ENCODE results near the gene SDK1. TPM values are rescaled to one million over a fixed set of nuclear protein-coding genes. Genes with fewer than 3 reads are reported as not detected.

Gene SDK1
- total and polyA plus RNA-seq, 4 donors, result 0.12 to 0.47 (median 0.36) TPM

DNA sequence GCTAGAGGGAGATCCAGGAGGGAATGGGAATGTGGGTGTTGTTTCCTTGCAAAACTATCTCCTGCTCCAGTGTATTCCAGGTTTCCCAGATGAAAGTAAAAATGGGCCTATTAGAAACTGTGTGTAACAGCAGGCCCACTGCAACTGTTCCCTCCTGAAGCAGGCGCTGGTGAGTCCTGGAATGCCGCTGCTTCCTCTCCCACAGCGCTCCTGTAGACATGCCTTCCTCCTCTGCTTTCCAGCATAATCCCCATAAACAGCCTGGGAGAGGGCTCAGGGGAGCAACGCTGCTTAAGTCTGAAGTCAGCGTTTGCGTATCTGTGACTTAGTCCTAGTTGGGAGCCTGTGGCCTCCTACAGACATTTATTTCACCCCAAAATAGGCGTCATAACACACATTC is 830.0 kb downstream of the SDK1 start:
- Histone ChIP-seq H3K27ac (ENCODE audit: low read depth in 1 of 2, low read length in 2 of 2) (no peak overlapping the region), H3K9me3 (ENCODE audit: control insufficient read depth in 4 of 4, low read length in 3 of 4) (no peaks in the 10 kb centered on the region), H3K4me3 (ENCODE audit: low read depth in 1 of 3, low read length in 3 of 3) (no peak overlapping the region), H3K4me1 (ENCODE audit: control insufficient read depth in 4 of 4, insufficient read depth in 4 of 4, low read length in 3 of 4) (peaks cover 0 to 7% (median 2%) of the 10 kb centered on the region in 4 donors), H3K27me3 (ENCODE audit: control insufficient read depth in 4 of 4, insufficient read depth in 4 of 4, low read length in 3 of 4) (no peaks in the 10 kb centered on the region), H3K9ac (ENCODE audit: low read depth in 1 of 2, low read length in 2 of 2) (no peak overlapping the region), H3K36me3 (ENCODE audit: control insufficient read depth in 4 of 4, insufficient read depth in 3 of 4, low read depth in 1 of 4, low read length in 3 of 4) (no peaks in the 10 kb centered on the region)
- WGBS, result 85% methylated on average over 7 of the region's 7 CpGs
- DNase-seq (ENCODE audit: low spot score), result no peak
- TF ChIP-seq FOXA1 (IDR thresholded peaks at IDR 0.05) (no peak), JUND (IDR thresholded peaks at IDR 0.05) (no peak), EGR1 (IDR thresholded peaks at IDR 0.05; ENCODE audit: low read depth in 2 of 2) (no peak), FOXA2 (IDR thresholded peaks at IDR 0.05) (no peak), HNF4A (conservative IDR thresholded peaks at IDR 0.05) (no peak), YY1 (IDR thresholded peaks at IDR 0.05) (no peak), SP1 (IDR thresholded peaks at IDR 0.05) (no peak), TAF1 (conservative IDR thresholded peaks at IDR 0.05) (no peak), HNF4G (IDR thresholded peaks at IDR 0.05) (no peak), NR2F2 (IDR thresholded peaks at IDR 0.05) (no peak), RAD21 (IDR thresholded peaks at IDR 0.05) (no peak)
- TF ChIP-seq, protein P1, sequence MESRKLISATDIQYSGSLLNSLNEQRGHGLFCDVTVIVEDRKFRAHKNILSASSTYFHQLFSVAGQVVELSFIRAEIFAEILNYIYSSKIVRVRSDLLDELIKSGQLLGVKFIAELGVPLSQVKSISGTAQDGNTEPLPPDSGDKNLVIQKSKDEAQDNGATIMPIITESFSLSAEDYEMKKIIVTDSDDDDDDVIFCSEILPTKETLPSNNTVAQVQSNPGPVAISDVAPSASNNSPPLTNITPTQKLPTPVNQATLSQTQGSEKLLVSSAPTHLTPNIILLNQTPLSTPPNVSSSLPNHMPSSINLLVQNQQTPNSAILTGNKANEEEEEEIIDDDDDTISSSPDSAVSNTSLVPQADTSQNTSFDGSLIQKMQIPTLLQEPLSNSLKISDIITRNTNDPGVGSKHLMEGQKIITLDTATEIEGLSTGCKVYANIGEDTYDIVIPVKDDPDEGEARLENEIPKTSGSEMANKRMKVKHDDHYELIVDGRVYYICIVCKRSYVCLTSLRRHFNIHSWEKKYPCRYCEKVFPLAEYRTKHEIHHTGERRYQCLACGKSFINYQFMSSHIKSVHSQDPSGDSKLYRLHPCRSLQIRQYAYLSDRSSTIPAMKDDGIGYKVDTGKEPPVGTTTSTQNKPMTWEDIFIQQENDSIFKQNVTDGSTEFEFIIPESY (IDR thresholded peaks at IDR 0.05), result no peak
- TF ChIP-seq, protein P2, sequence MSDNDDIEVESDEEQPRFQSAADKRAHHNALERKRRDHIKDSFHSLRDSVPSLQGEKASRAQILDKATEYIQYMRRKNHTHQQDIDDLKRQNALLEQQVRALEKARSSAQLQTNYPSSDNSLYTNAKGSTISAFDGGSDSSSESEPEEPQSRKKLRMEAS (IDR thresholded peaks at IDR 0.05), result no peak

DNA sequence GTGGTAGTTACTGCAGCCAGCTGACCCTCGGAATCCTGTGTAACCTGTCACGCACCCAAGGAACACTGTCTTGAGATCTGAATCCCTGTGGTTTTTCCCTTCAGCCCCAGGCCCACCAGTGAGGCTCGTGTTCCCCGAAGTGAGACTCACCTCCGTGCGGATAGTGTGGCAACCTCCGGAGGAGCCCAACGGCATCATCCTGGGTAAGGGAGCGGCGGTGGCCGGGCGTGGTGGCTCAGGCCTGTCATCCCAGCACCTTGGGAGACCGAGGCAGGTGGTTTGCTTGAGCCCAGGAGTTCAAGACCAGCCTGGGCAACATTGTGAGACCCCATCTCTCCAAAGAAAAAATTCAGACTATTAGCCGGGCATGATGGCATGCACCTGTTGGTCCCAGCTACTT is 831.2 kb downstream of the SDK1 start:
- H3K36me3 ChIP-seq (ENCODE audit: control insufficient read depth in 4 of 4, insufficient read depth in 3 of 4, low read depth in 1 of 4, low read length in 3 of 4), result no peaks in the 10 kb centered on the region
- no peak overlapping the region for H3K4me3 ChIP-seq (ENCODE audit: low read depth in 1 of 3, low read length in 3 of 3)
- no peak for DNase-seq (ENCODE audit: low spot score)
- H3K27ac ChIP-seq (ENCODE audit: low read depth in 1 of 2, low read length in 2 of 2), result no peak overlapping the region
- no peak for TF ChIP-seq NR2F2 (IDR thresholded peaks at IDR 0.05)
- TF ChIP-seq YY1 (IDR thresholded peaks at IDR 0.05), result no peak
- TF ChIP-seq, protein P1 (IDR thresholded peaks at IDR 0.05), result no peak
- no peak for TF ChIP-seq GABPA (IDR thresholded peaks at IDR 0.05 in 1 of 2, conservative IDR thresholded peaks at IDR 0.05 in 1 of 2)
- no peak for TF ChIP-seq HNF4A (conservative IDR thresholded peaks at IDR 0.05)
- TF ChIP-seq RAD21 (IDR thresholded peaks at IDR 0.05), result no peak
- no peak for TF ChIP-seq JUND (IDR thresholded peaks at IDR 0.05)
- TF ChIP-seq, protein P3, sequence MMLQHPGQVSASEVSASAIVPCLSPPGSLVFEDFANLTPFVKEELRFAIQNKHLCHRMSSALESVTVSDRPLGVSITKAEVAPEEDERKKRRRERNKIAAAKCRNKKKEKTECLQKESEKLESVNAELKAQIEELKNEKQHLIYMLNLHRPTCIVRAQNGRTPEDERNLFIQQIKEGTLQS (IDR thresholded peaks at IDR 0.05), result no peak
- no peak for TF ChIP-seq FOXA1 (IDR thresholded peaks at IDR 0.05)
- TF ChIP-seq HNF4G (IDR thresholded peaks at IDR 0.05), result no peak
- no peak for TF ChIP-seq TAF1 (conservative IDR thresholded peaks at IDR 0.05)
- no peak for TF ChIP-seq FOXA2 (IDR thresholded peaks at IDR 0.05)
- no peak for TF ChIP-seq RXRA (IDR thresholded peaks at IDR 0.05)
- TF ChIP-seq, protein P4, sequence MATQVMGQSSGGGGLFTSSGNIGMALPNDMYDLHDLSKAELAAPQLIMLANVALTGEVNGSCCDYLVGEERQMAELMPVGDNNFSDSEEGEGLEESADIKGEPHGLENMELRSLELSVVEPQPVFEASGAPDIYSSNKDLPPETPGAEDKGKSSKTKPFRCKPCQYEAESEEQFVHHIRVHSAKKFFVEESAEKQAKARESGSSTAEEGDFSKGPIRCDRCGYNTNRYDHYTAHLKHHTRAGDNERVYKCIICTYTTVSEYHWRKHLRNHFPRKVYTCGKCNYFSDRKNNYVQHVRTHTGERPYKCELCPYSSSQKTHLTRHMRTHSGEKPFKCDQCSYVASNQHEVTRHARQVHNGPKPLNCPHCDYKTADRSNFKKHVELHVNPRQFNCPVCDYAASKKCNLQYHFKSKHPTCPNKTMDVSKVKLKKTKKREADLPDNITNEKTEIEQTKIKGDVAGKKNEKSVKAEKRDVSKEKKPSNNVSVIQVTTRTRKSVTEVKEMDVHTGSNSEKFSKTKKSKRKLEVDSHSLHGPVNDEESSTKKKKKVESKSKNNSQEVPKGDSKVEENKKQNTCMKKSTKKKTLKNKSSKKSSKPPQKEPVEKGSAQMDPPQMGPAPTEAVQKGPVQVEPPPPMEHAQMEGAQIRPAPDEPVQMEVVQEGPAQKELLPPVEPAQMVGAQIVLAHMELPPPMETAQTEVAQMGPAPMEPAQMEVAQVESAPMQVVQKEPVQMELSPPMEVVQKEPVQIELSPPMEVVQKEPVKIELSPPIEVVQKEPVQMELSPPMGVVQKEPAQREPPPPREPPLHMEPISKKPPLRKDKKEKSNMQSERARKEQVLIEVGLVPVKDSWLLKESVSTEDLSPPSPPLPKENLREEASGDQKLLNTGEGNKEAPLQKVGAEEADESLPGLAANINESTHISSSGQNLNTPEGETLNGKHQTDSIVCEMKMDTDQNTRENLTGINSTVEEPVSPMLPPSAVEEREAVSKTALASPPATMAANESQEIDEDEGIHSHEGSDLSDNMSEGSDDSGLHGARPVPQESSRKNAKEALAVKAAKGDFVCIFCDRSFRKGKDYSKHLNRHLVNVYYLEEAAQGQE (IDR thresholded peaks at IDR 0.05), result no peak
- TF ChIP-seq, protein P5, sequence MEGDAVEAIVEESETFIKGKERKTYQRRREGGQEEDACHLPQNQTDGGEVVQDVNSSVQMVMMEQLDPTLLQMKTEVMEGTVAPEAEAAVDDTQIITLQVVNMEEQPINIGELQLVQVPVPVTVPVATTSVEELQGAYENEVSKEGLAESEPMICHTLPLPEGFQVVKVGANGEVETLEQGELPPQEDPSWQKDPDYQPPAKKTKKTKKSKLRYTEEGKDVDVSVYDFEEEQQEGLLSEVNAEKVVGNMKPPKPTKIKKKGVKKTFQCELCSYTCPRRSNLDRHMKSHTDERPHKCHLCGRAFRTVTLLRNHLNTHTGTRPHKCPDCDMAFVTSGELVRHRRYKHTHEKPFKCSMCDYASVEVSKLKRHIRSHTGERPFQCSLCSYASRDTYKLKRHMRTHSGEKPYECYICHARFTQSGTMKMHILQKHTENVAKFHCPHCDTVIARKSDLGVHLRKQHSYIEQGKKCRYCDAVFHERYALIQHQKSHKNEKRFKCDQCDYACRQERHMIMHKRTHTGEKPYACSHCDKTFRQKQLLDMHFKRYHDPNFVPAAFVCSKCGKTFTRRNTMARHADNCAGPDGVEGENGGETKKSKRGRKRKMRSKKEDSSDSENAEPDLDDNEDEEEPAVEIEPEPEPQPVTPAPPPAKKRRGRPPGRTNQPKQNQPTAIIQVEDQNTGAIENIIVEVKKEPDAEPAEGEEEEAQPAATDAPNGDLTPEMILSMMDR (IDR thresholded peaks at IDR 0.05; ENCODE audit: low read depth, low read length, missing input control), result no peak
- TF ChIP-seq SP1 (IDR thresholded peaks at IDR 0.05), result no peak
- TF ChIP-seq EGR1 (IDR thresholded peaks at IDR 0.05; ENCODE audit: low read depth in 2 of 2), result no peak
- TF ChIP-seq, protein P2 (IDR thresholded peaks at IDR 0.05), result no peak
- no peak overlapping the region for H3K9ac ChIP-seq (ENCODE audit: low read depth in 1 of 2, low read length in 2 of 2)
- H3K27me3 ChIP-seq (ENCODE audit: control insufficient read depth in 4 of 4, insufficient read depth in 4 of 4, low read length in 3 of 4), result no peaks in the 10 kb centered on the region
- H3K9me3 ChIP-seq (ENCODE audit: control insufficient read depth in 4 of 4, low read length in 3 of 4), result no peaks in the 10 kb centered on the region
- WGBS, result 91% methylated on average over 14 of the region's 14 CpGs
- peaks cover 0 to 7% (median 2%) of the 10 kb centered on the region in 4 donors for H3K4me1 ChIP-seq (ENCODE audit: control insufficient read depth in 4 of 4, insufficient read depth in 4 of 4, low read length in 3 of 4)

All from liver (tissue), 9 donors.